K562 (cell line): Measurements from ENCODE around the gene TMEM229B. TPM values are rescaled to one million over a fixed set of nuclear protein-coding genes. Genes with fewer than 3 reads are reported as not detected.

ENCODE experiments used
- ATAC-seq: fragments of 200-7000 bp; cut with Tn5 transposase; 3 replicates; pipeline ENCODE4 v1.9.1; 2020; ENCODE audit warnings: moderate library complexity
- BruUV-seq: library from RNA; stranded (reverse); fragments of 400-500 nt; replicated peaks from 2 replicates; lab custom pipeline; 2021; lab: Mats Ljungman, UMichigan
- CTCF ChIA-PET: fragments of 300-600 bp; formaldehyde crosslinking; extraction: SDS; loops from one replicate; lab custom pipeline; 2021; ENCODE audit warnings: low intra/inter-chr PET ratio; lab: Yijun Ruan, JAX
- POLR2A ChIA-PET: fragments of 300-600, 350-650 bp; sonication (Branson Sonifier 250); formaldehyde crosslinking; extraction: SDS; loops from one replicate; lab custom pipeline; 2021; ENCODE audit warnings: antibody characterized with exemption, inconsistent platforms; lab: Yijun Ruan, JAX
- DNase-seq, 4 experiments: peaks; one replicate each; pipeline versions ENCODE4 v3.0.0 to v3.0.0-alpha.2; 2011 to 2018; ENCODE audit warnings: low spot score in 3 of 4, mixed read lengths in 3 of 4; ENCODE audit errors: extremely low read depth in 1 of 4
- FAIRE-seq: peaks from 2 replicates; lab custom pipeline; 2011; peaks lifted over from hg19 to GRCh38; lab: Jason Lieb, UNC
- H2AFZ ChIP-seq: 2 replicates; pipeline ENCODE4 v1.6.0; 2011; ENCODE audit warnings: low read depth, low read length, control low read depth, inconsistent platforms
- H3K27ac ChIP-seq: fragments of 200-600 bp; 3 replicates; pipeline ENCODE4 v1.8.0; 2011; ENCODE audit warnings: low read depth, mild to moderate bottlenecking, control low read depth, inconsistent platforms, low read length, moderate library complexity, mixed read lengths; ENCODE audit errors: extremely low read depth
- H3K27me3 ChIP-seq, 2 experiments: fragments of 300-600 bp in 1 of 2; 2 replicates in 1 of 2; 3 replicates in 1 of 2; pipeline versions ENCODE4 v1.6.0 to v1.8.0; 2011; ENCODE audit warnings: inconsistent platforms in 2 of 2, low read length in 2 of 2, mild to moderate bottlenecking in 1 of 2, mixed read lengths in 1 of 2, moderate library complexity in 1 of 2; ENCODE audit not compliant: control insufficient read depth in 2 of 2, insufficient read depth in 2 of 2
- H3K36me3 ChIP-seq: fragments of 300-600 bp; 3 replicates; pipeline ENCODE4 v1.8.0; 2011; ENCODE audit warnings: mild to moderate bottlenecking, low read length, inconsistent platforms; ENCODE audit not compliant: control insufficient read depth, insufficient read depth
- H3K4me1 ChIP-seq, 2 experiments: fragments of 200-600 bp in 1 of 2; replicated peaks in 1 of 2; 2 replicates in 1 of 2; 3 replicates in 1 of 2; pipeline versions ENCODE4 v1.5.1 to v1.8.0; 2011; ENCODE audit warnings: inconsistent platforms in 2 of 2, low read length in 2 of 2, mild to moderate bottlenecking in 1 of 2, mixed read lengths in 1 of 2, moderate library complexity in 1 of 2; ENCODE audit not compliant: control insufficient read depth in 2 of 2, insufficient read depth in 2 of 2
- H3K4me2 ChIP-seq: 2 replicates; pipeline ENCODE4 v1.6.1; 2011; ENCODE audit warnings: low read length, control low read depth, inconsistent platforms, mixed read lengths; ENCODE audit not compliant: insufficient read depth
- H3K4me3 ChIP-seq: fragments of 200-600 bp; sonication (generic), shearing (Covaris generic); 2 replicates; pipeline ENCODE4 v1.5.1; 2016; ENCODE audit warnings: control low read depth, inconsistent platforms
- H3K79me2 ChIP-seq: fragments of 200-600 bp; 3 replicates; pipeline ENCODE4 v1.8.0; 2011; ENCODE audit warnings: low read length, inconsistent platforms; ENCODE audit not compliant: control insufficient read depth, insufficient read depth
- H3K9ac ChIP-seq, 2 experiments: 2 replicates each; pipeline versions ENCODE4 v1.6.0 to v1.6.1; 2011; ENCODE audit warnings: low read depth in 2 of 2, low read length in 2 of 2, control low read depth in 1 of 2, inconsistent platforms in 1 of 2, mild to moderate bottlenecking in 1 of 2, mixed read lengths in 1 of 2; ENCODE audit not compliant: insufficient read depth in 1 of 2
- H3K9me1 ChIP-seq: one replicate; pipeline ENCODE4 v1.6.0; 2011; ENCODE audit warnings: inconsistent platforms, mild to moderate bottlenecking, low read length, moderate library complexity; ENCODE audit not compliant: control insufficient read depth, insufficient read depth
- H3K9me3 ChIP-seq: replicated peaks from 2 replicates; pipeline ENCODE4 v1.5.1; 2011; ENCODE audit warnings: low read depth, low read length, inconsistent platforms; ENCODE audit not compliant: control insufficient read depth, insufficient read depth
- H4K20me1 ChIP-seq: replicated peaks from 2 replicates; pipeline ENCODE4 v1.6.1; 2011; ENCODE audit warnings: low read length, inconsistent platforms, mixed read lengths; ENCODE audit not compliant: control insufficient read depth, insufficient read depth
- DIDO1 ChIP-seq: fragments of 450-650 bp; IDR thresholded peaks from 2 replicates; pipeline ENCODE4 v1.6.1; 2016; ENCODE audit warnings: low read depth, missing biosample characterization, missing genetic modification characterization
- E2F3 ChIP-seq: fragments of 250-450 bp; sonication (Bioruptor Pico); IDR thresholded peaks from 2 replicates; pipeline ENCODE4 v1.4.0; 2020; ENCODE audit warnings: mild to moderate bottlenecking
- HDAC6 ChIP-seq: IDR thresholded peaks from 2 replicates; pipeline ENCODE4 v1.6.1; 2012; ENCODE audit warnings: low read depth, mild to moderate bottlenecking, control low read depth, inconsistent platforms, low read length, moderate library complexity
- MAFG ChIP-seq: fragments of 450-650 bp; conservative IDR thresholded peaks from 2 replicates; pipeline ENCODE4 v1.6.1; 2016; ENCODE audit warnings: missing genetic modification characterization, missing compliant biosample characterization
- NUFIP1 ChIP-seq: fragments of 450-650 bp; IDR thresholded peaks from 2 replicates; pipeline ENCODE4 v1.6.1; 2018; ENCODE audit not compliant: partially characterized antibody
- RFX1 ChIP-seq: fragments of 450-650 bp; IDR thresholded peaks from 2 replicates; pipeline ENCODE4 v1.6.1; 2016; ENCODE audit warnings: mild to moderate bottlenecking, moderate library complexity
- RUNX1 ChIP-seq: sonication (generic); IDR thresholded peaks from 2 replicates; pipeline ENCODE4 v1.6.1; 2016; ENCODE audit warnings: antibody characterized with exemption, low read depth
- SMAD3 ChIP-seq: fragments of 450-650 bp; formaldehyde crosslinking; conservative IDR thresholded peaks from 2 replicates; pipeline ENCODE4 v1.4.0; 2020; ENCODE audit warnings: mild to moderate bottlenecking
- SP1 ChIP-seq: sonication (generic); formaldehyde crosslinking; IDR thresholded peaks from 2 replicates; pipeline ENCODE4 v1.8.1; 2022; ENCODE audit warnings: mild to moderate bottlenecking, missing genetic modification reagents
- TCF7L2 ChIP-seq: fragments of 150-350 bp; IDR thresholded peaks from 2 replicates; pipeline ENCODE4 v1.6.1; 2016; ENCODE audit warnings: low read depth, mild to moderate bottlenecking, low read length, moderate library complexity
- U2AF1 ChIP-seq: fragments of 200-400 bp; formaldehyde crosslinking; optimal IDR thresholded peaks from 2 replicates; pipeline ENCODE3; 2017; ENCODE audit warnings: mild to moderate bottlenecking, low read depth, low read length, moderate library complexity
- ZNF174 ChIP-seq: fragments of 250-450 bp; sonication (Bioruptor Pico); IDR thresholded peaks from 2 replicates; pipeline ENCODE4 v1.4.0; 2020; ENCODE audit warnings: mild to moderate bottlenecking
- ZNF274 ChIP-seq: IDR thresholded peaks from 2 replicates; pipeline ENCODE4 v1.6.1; 2011; ENCODE audit warnings: low read depth, mild to moderate bottlenecking, low read length, moderate library complexity, borderline replicate concordance
- ZNF277 ChIP-seq: fragments of 250-450 bp; sonication (Bioruptor Pico); IDR thresholded peaks from 2 replicates; pipeline ENCODE4 v1.8.0; 2022; ENCODE audit warnings: inconsistent platforms, mild to moderate bottlenecking, moderate library complexity, borderline replicate concordance
- ZNF583 ChIP-seq: fragments of 250-450 bp; sonication (Bioruptor Pico); IDR thresholded peaks from 2 replicates; pipeline ENCODE4 v1.4.0; 2020
- WGBS: fragments of 100-300 bp; shearing (Covaris generic); methylation state at CpG from one replicate; pipeline ENCODE4 v1.1.6; 2016; ENCODE audit warnings: low coverage, mixed read lengths; ENCODE audit not compliant: insufficient coverage; ENCODE audit errors: missing lambda C conversion rate; 5-methylcytosine and 5-hydroxymethylcytosine counted together
- in situ Hi-C: fragments of 300-500 bp; cut with MboI; formaldehyde crosslinking; loops from 4 replicates; pipeline ENCODE4 v1.15.0; 2018; ENCODE audit warnings: inconsistent platforms, mixed read lengths
- intact Hi-C: fragments of 100-400 bp; cut with micrococcal nuclease; formaldehyde crosslinking; loops from 2 replicates; pipeline ENCODE4 v1.14.2; 2022
- polyA plus RNA-seq, 8 experiments: library from polyadenylated mRNA; depleted of rRNA in 4 of 8; stranded (reverse) in 5 of 8; unstranded in 3 of 8; fragments of >200 nt; fragmentation: Nextera tagmentation in 2 of 8; fragmentation: Illumina TruSeq in 1 of 8; extraction: Ambion mirVana in 2 of 8; extraction: Trizol in 1 of 8; gene quantifications; 2 replicates each; pipeline versions ENCODE4 v1.2.1 to v1.2.3, GENCODE V29; 2011 to 2014; ENCODE audit warnings: inconsistent platforms in 1 of 8, missing spikeins in 1 of 8
- total RNA-seq, 7 experiments: library from RNA; depleted of rRNA in 6 of 7; stranded (reverse); fragments of >200 nt in 6 of 7; fragmentation: Illumina TruSeq in 2 of 7; extraction: Trizol in 2 of 7; gene quantifications; 2 replicates each; pipeline versions ENCODE4 v1.2.1 to v1.2.3, GENCODE V29; 2011 to 2021; ENCODE audit warnings: low replicate concordance in 1 of 7
- TF ChIP-seq, protein P1 (sequence below): fragments of 450-650 bp; IDR thresholded peaks from 2 replicates; pipeline ENCODE4 v1.6.1; 2016; ENCODE audit warnings: borderline replicate concordance
- TF ChIP-seq, protein P2 (sequence below): fragments of 450-650 bp; formaldehyde crosslinking; IDR thresholded peaks from 2 replicates; pipeline ENCODE4 v1.4.0; 2022; ENCODE audit warnings: mild to moderate bottlenecking, moderate library complexity

The TMEM229B gene
- total and polyA plus RNA-seq, 9 of the 15 experiments (the other 6 are each of a cell fraction or from before 2014, with no cell fraction given), result not detected

GRCh38 chr14:67441672-67442071 lies 46.8 kb downstream of the TMEM229B start:
- H4K20me1 ChIP-seq, result no peaks in the 10 kb centered on the region
- ChIA-PET CTCF (no interaction called here), POLR2A (interaction anchor here (1.5 kb wide), 1 partner anchor 16 kb away, joined by 6 read pairs; no protein-coding TSS in a partner anchor)
- 8% methylated on average over 8 of the region's 8 CpGs for WGBS
- H2AFZ ChIP-seq, result no peak overlapping the region
- H3K9me3 ChIP-seq, result no peaks in the 10 kb centered on the region
- no TSS peak for BruUV-seq
- intact Hi-C loops, result no loop called here
- H3K4me3 ChIP-seq, result no peak overlapping the region
- peaks cover 5 to 17% of the 10 kb centered on the region in 2 experiments; a peak in 4 of 5 replicates for H3K27me3 ChIP-seq
- no peak for TF ChIP-seq E2F3 (CRISPR knock-in tag)
- TF ChIP-seq ZNF274, result no peak
- no peak for TF ChIP-seq SP1
- TF ChIP-seq, protein P1, sequence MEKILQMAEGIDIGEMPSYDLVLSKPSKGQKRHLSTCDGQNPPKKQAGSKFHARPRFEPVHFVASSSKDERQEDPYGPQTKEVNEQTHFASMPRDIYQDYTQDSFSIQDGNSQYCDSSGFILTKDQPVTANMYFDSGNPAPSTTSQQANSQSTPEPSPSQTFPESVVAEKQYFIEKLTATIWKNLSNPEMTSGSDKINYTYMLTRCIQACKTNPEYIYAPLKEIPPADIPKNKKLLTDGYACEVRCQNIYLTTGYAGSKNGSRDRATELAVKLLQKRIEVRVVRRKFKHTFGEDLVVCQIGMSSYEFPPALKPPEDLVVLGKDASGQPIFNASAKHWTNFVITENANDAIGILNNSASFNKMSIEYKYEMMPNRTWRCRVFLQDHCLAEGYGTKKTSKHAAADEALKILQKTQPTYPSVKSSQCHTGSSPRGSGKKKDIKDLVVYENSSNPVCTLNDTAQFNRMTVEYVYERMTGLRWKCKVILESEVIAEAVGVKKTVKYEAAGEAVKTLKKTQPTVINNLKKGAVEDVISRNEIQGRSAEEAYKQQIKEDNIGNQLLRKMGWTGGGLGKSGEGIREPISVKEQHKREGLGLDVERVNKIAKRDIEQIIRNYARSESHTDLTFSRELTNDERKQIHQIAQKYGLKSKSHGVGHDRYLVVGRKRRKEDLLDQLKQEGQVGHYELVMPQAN, result no peak
- no peak for TF ChIP-seq DIDO1 (tag)
- TF ChIP-seq MAFG (tag), result no peak
- TF ChIP-seq U2AF1, result no peak
- TF ChIP-seq TCF7L2, result no peak
- no peak for TF ChIP-seq RUNX1
- TF ChIP-seq ZNF277 (CRISPR knock-in tag), result no peak
- TF ChIP-seq HDAC6, result no peak
- TF ChIP-seq, protein P2, sequence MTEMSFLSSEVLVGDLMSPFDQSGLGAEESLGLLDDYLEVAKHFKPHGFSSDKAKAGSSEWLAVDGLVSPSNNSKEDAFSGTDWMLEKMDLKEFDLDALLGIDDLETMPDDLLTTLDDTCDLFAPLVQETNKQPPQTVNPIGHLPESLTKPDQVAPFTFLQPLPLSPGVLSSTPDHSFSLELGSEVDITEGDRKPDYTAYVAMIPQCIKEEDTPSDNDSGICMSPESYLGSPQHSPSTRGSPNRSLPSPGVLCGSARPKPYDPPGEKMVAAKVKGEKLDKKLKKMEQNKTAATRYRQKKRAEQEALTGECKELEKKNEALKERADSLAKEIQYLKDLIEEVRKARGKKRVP (CRISPR knock-in tag), result no peak
- no peak for TF ChIP-seq SMAD3 (CRISPR knock-in tag)
- TF ChIP-seq NUFIP1, result no peak
- no peak for TF ChIP-seq ZNF583 (CRISPR knock-in tag)
- no peak for TF ChIP-seq ZNF174
- TF ChIP-seq RFX1, result no peak
- TF ChIP-seq, all 486 proteins: peak for 0
- no peak for FAIRE-seq
- in situ Hi-C loops, result no loop called here
- Histone ChIP-seq H3K9me1 (no peaks in the 10 kb centered on the region), H3K27ac (no peak overlapping the region), H3K4me1 (no peaks in the 10 kb centered on the region; a peak in 2 of 5 replicates), H3K9ac (no peak overlapping the region), H3K36me3 (no peaks in the 10 kb centered on the region), H3K79me2 (no peaks in the 10 kb centered on the region), H3K4me2 (no peak overlapping the region)
- no peak for DNase-seq
- ATAC-seq, result no peak
